HG02852 (cell line): ENCODE measurements around the gene REXO1.

Experiments
- ATAC-seq: cut with Tn5 transposase; IDR thresholded peaks from one replicate; pipeline ENCODE4 v1.9.1; 2021; ENCODE audit warnings: mild to moderate bottlenecking, moderate library complexity; ENCODE audit not compliant: unreplicated experiment

Gene REXO1

GRCh38 chr19:1851654-1852580 is 3.6 kb upstream of the REXO1 start:
- no peak for ATAC-seq

- ATAC-seq: no peak
Measured at GRCh38 chr19:1850809-1851653, 2.7 kb upstream of the REXO1 start.

GRCh38 chr19:1849886-1850398 is 1.7 kb upstream of the REXO1 start:
- ATAC-seq: no peak

- no peak for ATAC-seq
Measured at GRCh38 chr19:1849132-1849474, 820 bp upstream of the REXO1 start.

GRCh38 chr19:1847684-1848398 is 442 bp downstream of the REXO1 start:
- peak; percentile 27 for ATAC-seq

- ATAC-seq: no peak
Measured at GRCh38 chr19:1847348-1847683, 967 bp downstream of the REXO1 start.

- ATAC-seq: no peak
Measured at GRCh38 chr19:1846517-1847204, 1.6 kb downstream of the REXO1 start.

- no peak for ATAC-seq
Measured at GRCh38 chr19:1845642-1846041, 2.6 kb downstream of the REXO1 start.

GRCh38 chr19:1845125-1845515 is 3.2 kb downstream of the REXO1 start:
- no peak for ATAC-seq

- ATAC-seq: no peak
Measured at GRCh38 chr19:1844513-1845124, 3.7 kb downstream of the REXO1 start.

- ATAC-seq: no peak
Measured at GRCh38 chr19:1843646-1844394, 4.5 kb downstream of the REXO1 start.

- ATAC-seq: no peak
Measured at GRCh38 chr19:1843116-1843515, 5.2 kb downstream of the REXO1 start.

GRCh38 chr19:1841209-1841924 is 6.9 kb downstream of the REXO1 start:
- no peak for ATAC-seq

GRCh38 chr19:1840541-1841115 is 7.7 kb downstream of the REXO1 start:
- ATAC-seq: no peak

- ATAC-seq: no peak
Measured at GRCh38 chr19:1839658-1840540, 8.4 kb downstream of the REXO1 start.

GRCh38 chr19:1837625-1838105 is 10.6 kb downstream of the REXO1 start:
- no peak for ATAC-seq

- ATAC-seq: no peak
Measured at GRCh38 chr19:1837222-1837565, 11.1 kb downstream of the REXO1 start.
